HepG2 (cell line): ENCODE results near the gene SIGLEC1. TPM values are rescaled to one million over a fixed set of nuclear protein-coding genes. Genes with fewer than 3 reads are reported as not detected.
A peak's percentile ranks its signal among the peaks of the same experiment; 100 is the strongest.

ENCODE experiments used
- ATAC-seq: fragments of 200-7000 bp; cut with Tn5 transposase; 3 replicates; pipeline ENCODE4 v1.9.1; 2020; ENCODE audit warnings: mild to moderate bottlenecking, moderate library complexity
- BruUV-seq: library from RNA; stranded (reverse); fragments of 400-500 nt; replicated peaks from 2 replicates; lab custom pipeline; 2021; lab: Mats Ljungman, UMichigan
- CTCF ChIA-PET: fragments of 300-600 bp; formaldehyde crosslinking; extraction: SDS; loops from one replicate; lab custom pipeline; 2021; ENCODE audit warnings: low total read pairs, inconsistent platforms, low intra/inter-chr PET ratio; lab: Yijun Ruan, JAX
- POLR2A ChIA-PET: fragments of 350-600 bp; sonication (Branson Sonifier 250); formaldehyde crosslinking; loops from one replicate; lab custom pipeline; 2020; ENCODE audit warnings: antibody characterized with exemption, inconsistent platforms; lab: Yijun Ruan, JAX
- DNase-seq: peaks from one replicate; pipeline ENCODE4 v3.0.0-alpha.2; 2015; ENCODE audit warnings: low spot score
- FAIRE-seq: peaks from 3 replicates; lab custom pipeline; 2011; peaks lifted over from hg19 to GRCh38; lab: Jason Lieb, UNC
- H2AFZ ChIP-seq: one replicate; pipeline ENCODE4 v1.6.1; 2011; ENCODE audit warnings: low read length, inconsistent platforms
- H3K27ac ChIP-seq: fragments of 300-600 bp; 3 replicates; pipeline ENCODE4 v1.8.0; 2011; ENCODE audit warnings: mixed run types, mild to moderate bottlenecking, mixed read lengths, low read length, inconsistent platforms; ENCODE audit not compliant: insufficient read depth; ENCODE audit errors: extremely low read length
- H3K27me3 ChIP-seq, 2 experiments: fragments of 200-600 bp in 1 of 2; 2 replicates in 1 of 2; 3 replicates in 1 of 2; pipeline versions ENCODE4 v1.6.0 to v1.8.0; 2011; ENCODE audit warnings: low read length in 2 of 2, mild to moderate bottlenecking in 2 of 2, moderate library complexity in 2 of 2, inconsistent platforms in 1 of 2; ENCODE audit not compliant: insufficient read depth in 2 of 2, control insufficient read depth in 1 of 2
- H3K36me3 ChIP-seq, 2 experiments: fragments of 200-600 bp in 1 of 2; replicated peaks in 1 of 2; 2 replicates in 1 of 2; 3 replicates in 1 of 2; pipeline versions ENCODE4 v1.5.1 to v1.8.0; 2011; ENCODE audit warnings: low read length in 2 of 2, inconsistent platforms in 1 of 2; ENCODE audit not compliant: insufficient read depth in 2 of 2, control insufficient read depth in 1 of 2
- H3K4me1 ChIP-seq: 2 replicates; pipeline ENCODE4 v1.5.1; 2012; ENCODE audit warnings: low read length, inconsistent platforms; ENCODE audit not compliant: insufficient read depth
- H3K4me2 ChIP-seq: 2 replicates; pipeline ENCODE4 v1.6.0; 2011; ENCODE audit warnings: low read depth, low read length, inconsistent platforms
- H3K4me3 ChIP-seq, 3 experiments: fragments of 200-600 bp in 1 of 3; sonication (generic), shearing (Covaris generic) in 1 of 3; replicated peaks in 1 of 3; 2 replicates each; pipeline ENCODE4 v1.5.1; 2011 to 2016; ENCODE audit warnings: low read length in 3 of 3, inconsistent platforms in 2 of 3, low read depth in 2 of 3, mild to moderate bottlenecking in 2 of 3, control low read depth in 1 of 3, mixed read lengths in 1 of 3; ENCODE audit not compliant: insufficient read depth in 1 of 3
- H3K79me2 ChIP-seq: one replicate; pipeline ENCODE4 v1.6.1; 2011; ENCODE audit warnings: low read length, inconsistent platforms; ENCODE audit not compliant: insufficient read depth
- H3K9ac ChIP-seq: 2 replicates; pipeline ENCODE4 v1.6.0; 2011; ENCODE audit warnings: mild to moderate bottlenecking, low read depth, low read length, inconsistent platforms; ENCODE audit not compliant: insufficient read depth
- H3K9me3 ChIP-seq: 2 replicates; pipeline ENCODE4 v1.5.1; 2012; ENCODE audit warnings: mild to moderate bottlenecking, low read length
- H4K20me1 ChIP-seq: 2 replicates; pipeline ENCODE4 v1.6.0; 2011; ENCODE audit warnings: inconsistent platforms, mild to moderate bottlenecking, low read length, moderate library complexity; ENCODE audit not compliant: insufficient read depth
- CEBPB ChIP-seq: IDR thresholded peaks from 2 replicates; pipeline ENCODE4 v1.6.1; 2011; ENCODE audit warnings: low read depth, low read length, improper control_type of control experiment, borderline replicate concordance
- KMT2A ChIP-seq: sonication (generic); formaldehyde crosslinking; IDR thresholded peaks from 2 replicates; pipeline ENCODE4 v1.4.0; 2020; ENCODE audit warnings: missing genetic modification reagents
- MAFF ChIP-seq: IDR thresholded peaks from 2 replicates; pipeline ENCODE4 v1.6.1; 2011; ENCODE audit warnings: low read depth, low read length, improper control_type of control experiment
- MAFK ChIP-seq, 2 experiments: IDR thresholded peaks in 1 of 2; conservative IDR thresholded peaks in 1 of 2; 2 replicates each; pipeline ENCODE4 v1.6.1; 2011; ENCODE audit warnings: improper control_type of control experiment in 2 of 2, low read length in 2 of 2
- MTF2 ChIP-seq: sonication (generic); formaldehyde crosslinking; IDR thresholded peaks from 2 replicates; pipeline ENCODE4 v1.5.0; 2020; ENCODE audit warnings: missing genetic modification reagents, borderline replicate concordance
- SKI ChIP-seq: fragments of 450-650 bp; IDR thresholded peaks from one replicate; pipeline ENCODE4 v1.6.1; 2018; ENCODE audit warnings: mild to moderate bottlenecking; ENCODE audit not compliant: partially characterized antibody
- SNRNP70 ChIP-seq: fragments of 200-400 bp; formaldehyde crosslinking; IDR thresholded peaks from 2 replicates; pipeline ENCODE4 v1.6.1; 2017; ENCODE audit warnings: mild to moderate bottlenecking, low read depth, low read length, moderate library complexity
- SRF ChIP-seq: IDR thresholded peaks from 2 replicates; pipeline ENCODE4 v1.6.1; 2011; ENCODE audit warnings: mild to moderate bottlenecking, low read depth, low read length, moderate library complexity
- WGBS: methylation state at CpG from one replicate; pipeline ENCODE4 v1.1.6; 2017; ENCODE audit warnings: low lambda C conversion rate; 5-methylcytosine and 5-hydroxymethylcytosine counted together
- in situ Hi-C: cut with HindIII; loops from 2 replicates; pipeline ENCODE4 v1.10.0; 2017; ENCODE audit warnings: low pct_unique_long_range_greater_than_20kb; ENCODE audit not compliant: extremely low pct_ligation_motif_present
- intact Hi-C: fragments of 100-400 bp; cut with micrococcal nuclease; formaldehyde crosslinking; loops from one replicate; pipeline ENCODE4 v1.10.0; 2022; ENCODE audit not compliant: unreplicated experiment
- polyA plus RNA-seq, 8 experiments: library from polyadenylated mRNA; depleted of rRNA in 3 of 8; stranded (reverse) in 7 of 8; unstranded in 1 of 8; fragments of >200 nt; fragmentation: Illumina TruSeq in 4 of 8; extraction: Trizol in 4 of 8; gene quantifications; 2 replicates each; pipeline versions ENCODE4 v1.2.1 to v1.2.3, GENCODE V29; 2011 to 2016; ENCODE audit warnings: low read depth in 4 of 8, missing spikeins in 1 of 8, mixed read lengths in 1 of 8; ENCODE audit not compliant: insufficient read depth in 1 of 8
- total RNA-seq, 5 experiments: library from RNA; depleted of rRNA; stranded (reverse); fragments of >200 nt; fragmentation: Illumina TruSeq; extraction: Trizol; gene quantifications; 2 replicates each; pipeline ENCODE4 v1.2.3, GENCODE V29; 2016; ENCODE audit warnings: low read depth in 1 of 5
- TF ChIP-seq, protein P1 (sequence below): sonication (generic); formaldehyde crosslinking; IDR thresholded peaks from 2 replicates; pipeline ENCODE4 v1.4.0; 2020; ENCODE audit warnings: mild to moderate bottlenecking, missing genetic modification reagents
- TF ChIP-seq, protein P2 (sequence below): sonication (generic); formaldehyde crosslinking; IDR thresholded peaks from 2 replicates; pipeline ENCODE4 v1.5.0; 2020; ENCODE audit warnings: mild to moderate bottlenecking, missing genetic modification reagents, moderate library complexity
- TF ChIP-seq, protein P3 (sequence below): sonication (generic); formaldehyde crosslinking; IDR thresholded peaks from 2 replicates; pipeline ENCODE4 v1.4.0; 2020; ENCODE audit warnings: mild to moderate bottlenecking, missing genetic modification reagents, borderline replicate concordance

Gene SIGLEC1
- total and polyA plus RNA-seq, 2 of the 13 experiments (the other 11 are each of a cell fraction or from before 2014, with no cell fraction given): 0.01 TPM; not detected in 1

DNA sequence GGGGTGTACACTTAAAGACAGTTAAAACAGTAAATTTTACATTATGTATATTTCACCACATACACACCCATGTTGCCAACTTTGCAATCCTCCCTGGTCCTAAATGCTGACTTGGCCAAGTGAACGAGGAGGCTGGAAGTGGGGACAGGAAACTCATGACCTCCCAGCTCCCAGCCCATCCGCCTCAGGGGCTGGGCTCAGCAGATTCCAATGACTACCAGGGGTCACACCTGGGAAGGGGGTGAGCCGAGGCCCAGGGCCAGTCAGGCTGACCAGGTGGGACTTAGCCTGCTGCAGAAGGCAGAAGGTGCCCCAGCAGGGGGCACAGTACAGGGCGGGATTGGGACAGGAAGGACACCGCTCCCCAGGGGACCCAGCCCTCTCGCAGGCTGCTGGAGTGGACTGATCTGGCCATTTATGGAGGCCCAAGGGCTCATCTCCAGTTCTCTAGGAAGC, 2.4 kb downstream of the SIGLEC1 start:
- no TSS peak for BruUV-seq
- Histone ChIP-seq H4K20me1 (no peaks in the 10 kb centered on the region), H3K9me3 (no peaks in the 10 kb centered on the region), H3K4me1 (no peaks in the 10 kb centered on the region), H3K4me3 (no peak overlapping the region), H3K36me3 (no peaks in the 10 kb centered on the region), H3K27ac (no peak overlapping the region), H3K79me2 (no peaks in the 10 kb centered on the region), H3K4me2 (no peak overlapping the region), H2AFZ (no peak overlapping the region), H3K27me3 (peaks cover 11 to 49% of the 10 kb centered on the region in 2 experiments), H3K9ac (no peak overlapping the region)
- no peak for FAIRE-seq
- peak; percentile 67 for ATAC-seq
- 31% methylated on average over 5 of the region's 6 CpGs for WGBS
- POLR2A ChIA-PET: interaction anchor here (1.4 kb wide), 1 partner anchor 58 kb away, joined by 4 read pairs; the partner anchor contains the start of gene ADISSP
- intact Hi-C loops (loop anchor here (1.0 kb wide), 1 partner anchor 147 kb away; no protein-coding TSS in a partner anchor), in situ Hi-C loops (loop anchor here (5.0 kb wide), 1 partner anchor 33 kb away; no protein-coding TSS in a partner anchor)
- CTCF ChIA-PET: interaction anchor here (1.3 to 5.4 kb wide), 2 partner anchors 33 to 40 kb away, joined by 6 to 65 read pairs; no protein-coding TSS in a partner anchor
- DNase-seq: no peak
- no peak for TF ChIP-seq MTF2
- TF ChIP-seq, protein P1, sequence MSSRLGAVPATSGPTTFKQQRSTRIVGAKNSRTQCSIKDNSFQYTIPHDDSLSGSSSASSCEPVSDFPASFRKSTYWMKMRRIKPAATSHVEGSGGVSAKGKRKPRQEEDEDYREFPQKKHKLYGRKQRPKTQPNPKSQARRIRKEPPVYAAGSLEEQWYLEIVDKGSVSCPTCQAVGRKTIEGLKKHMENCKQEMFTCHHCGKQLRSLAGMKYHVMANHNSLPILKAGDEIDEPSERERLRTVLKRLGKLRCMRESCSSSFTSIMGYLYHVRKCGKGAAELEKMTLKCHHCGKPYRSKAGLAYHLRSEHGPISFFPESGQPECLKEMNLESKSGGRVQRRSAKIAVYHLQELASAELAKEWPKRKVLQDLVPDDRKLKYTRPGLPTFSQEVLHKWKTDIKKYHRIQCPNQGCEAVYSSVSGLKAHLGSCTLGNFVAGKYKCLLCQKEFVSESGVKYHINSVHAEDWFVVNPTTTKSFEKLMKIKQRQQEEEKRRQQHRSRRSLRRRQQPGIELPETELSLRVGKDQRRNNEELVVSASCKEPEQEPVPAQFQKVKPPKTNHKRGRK (CRISPR knock-in tag): no peak
- TF ChIP-seq, protein P2, sequence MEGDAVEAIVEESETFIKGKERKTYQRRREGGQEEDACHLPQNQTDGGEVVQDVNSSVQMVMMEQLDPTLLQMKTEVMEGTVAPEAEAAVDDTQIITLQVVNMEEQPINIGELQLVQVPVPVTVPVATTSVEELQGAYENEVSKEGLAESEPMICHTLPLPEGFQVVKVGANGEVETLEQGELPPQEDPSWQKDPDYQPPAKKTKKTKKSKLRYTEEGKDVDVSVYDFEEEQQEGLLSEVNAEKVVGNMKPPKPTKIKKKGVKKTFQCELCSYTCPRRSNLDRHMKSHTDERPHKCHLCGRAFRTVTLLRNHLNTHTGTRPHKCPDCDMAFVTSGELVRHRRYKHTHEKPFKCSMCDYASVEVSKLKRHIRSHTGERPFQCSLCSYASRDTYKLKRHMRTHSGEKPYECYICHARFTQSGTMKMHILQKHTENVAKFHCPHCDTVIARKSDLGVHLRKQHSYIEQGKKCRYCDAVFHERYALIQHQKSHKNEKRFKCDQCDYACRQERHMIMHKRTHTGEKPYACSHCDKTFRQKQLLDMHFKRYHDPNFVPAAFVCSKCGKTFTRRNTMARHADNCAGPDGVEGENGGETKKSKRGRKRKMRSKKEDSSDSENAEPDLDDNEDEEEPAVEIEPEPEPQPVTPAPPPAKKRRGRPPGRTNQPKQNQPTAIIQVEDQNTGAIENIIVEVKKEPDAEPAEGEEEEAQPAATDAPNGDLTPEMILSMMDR (CRISPR knock-in tag): peak; percentile 26; the same call in 1 of the 2 replicates
- TF ChIP-seq SKI: no peak
- no peak for TF ChIP-seq SRF
- no peak for TF ChIP-seq CEBPB
- TF ChIP-seq KMT2A (CRISPR knock-in tag): no peak
- TF ChIP-seq MAFF: peak; percentile 55
- no peak for TF ChIP-seq SNRNP70
- TF ChIP-seq, protein P3, sequence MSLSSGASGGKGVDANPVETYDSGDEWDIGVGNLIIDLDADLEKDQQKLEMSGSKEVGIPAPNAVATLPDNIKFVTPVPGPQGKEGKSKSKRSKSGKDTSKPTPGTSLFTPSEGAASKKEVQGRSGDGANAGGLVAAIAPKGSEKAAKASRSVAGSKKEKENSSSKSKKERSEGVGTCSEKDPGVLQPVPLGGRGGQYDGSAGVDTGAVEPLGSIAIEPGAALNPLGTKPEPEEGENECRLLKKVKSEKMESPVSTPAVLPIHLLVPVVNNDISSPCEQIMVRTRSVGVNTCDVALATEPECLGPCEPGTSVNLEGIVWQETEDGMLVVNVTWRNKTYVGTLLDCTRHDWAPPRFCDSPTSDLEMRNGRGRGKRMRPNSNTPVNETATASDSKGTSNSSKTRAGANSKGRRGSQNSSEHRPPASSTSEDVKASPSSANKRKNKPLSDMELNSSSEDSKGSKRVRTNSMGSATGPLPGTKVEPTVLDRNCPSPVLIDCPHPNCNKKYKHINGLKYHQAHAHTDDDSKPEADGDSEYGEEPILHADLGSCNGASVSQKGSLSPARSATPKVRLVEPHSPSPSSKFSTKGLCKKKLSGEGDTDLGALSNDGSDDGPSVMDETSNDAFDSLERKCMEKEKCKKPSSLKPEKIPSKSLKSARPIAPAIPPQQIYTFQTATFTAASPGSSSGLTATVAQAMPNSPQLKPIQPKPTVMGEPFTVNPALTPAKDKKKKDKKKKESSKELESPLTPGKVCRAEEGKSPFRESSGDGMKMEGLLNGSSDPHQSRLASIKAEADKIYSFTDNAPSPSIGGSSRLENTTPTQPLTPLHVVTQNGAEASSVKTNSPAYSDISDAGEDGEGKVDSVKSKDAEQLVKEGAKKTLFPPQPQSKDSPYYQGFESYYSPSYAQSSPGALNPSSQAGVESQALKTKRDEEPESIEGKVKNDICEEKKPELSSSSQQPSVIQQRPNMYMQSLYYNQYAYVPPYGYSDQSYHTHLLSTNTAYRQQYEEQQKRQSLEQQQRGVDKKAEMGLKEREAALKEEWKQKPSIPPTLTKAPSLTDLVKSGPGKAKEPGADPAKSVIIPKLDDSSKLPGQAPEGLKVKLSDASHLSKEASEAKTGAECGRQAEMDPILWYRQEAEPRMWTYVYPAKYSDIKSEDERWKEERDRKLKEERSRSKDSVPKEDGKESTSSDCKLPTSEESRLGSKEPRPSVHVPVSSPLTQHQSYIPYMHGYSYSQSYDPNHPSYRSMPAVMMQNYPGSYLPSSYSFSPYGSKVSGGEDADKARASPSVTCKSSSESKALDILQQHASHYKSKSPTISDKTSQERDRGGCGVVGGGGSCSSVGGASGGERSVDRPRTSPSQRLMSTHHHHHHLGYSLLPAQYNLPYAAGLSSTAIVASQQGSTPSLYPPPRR: 0 out of 2 replicates have a peak, but pooled peaks have one; percentile 12
- TF ChIP-seq MAFK (conservative IDR thresholded peaks at IDR 0.05 in 1 of 2, IDR thresholded peaks at IDR 0.05 in 1 of 2; ENCODE audit: low read length in 2 of 2): peak; percentile 47 to 56; a peak in 3 of 4 replicates
